H9 (cell line): ENCODE results near the gene RCHY1. TPM values are rescaled to one million over a fixed set of nuclear protein-coding genes. Genes with fewer than 3 reads are reported as not detected.
"Not testable (repeated sequence)": the region's sequence is repeated elsewhere in the genome, so short reads cannot be mapped to it uniquely, and the experiment has no call there.

ENCODE experiments used
- DNase-seq: peaks from one replicate; pipeline ENCODE4 v3.0.0-alpha.2; 2017
- H2AFZ ChIP-seq: one replicate; pipeline ENCODE4 v1.6.1; 2013; ENCODE audit warnings: mild to moderate bottlenecking, low read length, control low read depth, moderate library complexity
- H2AK5ac ChIP-seq: 2 replicates; pipeline ENCODE4 v1.6.1; 2013; ENCODE audit warnings: low read length, control low read depth, mixed read lengths; ENCODE audit not compliant: insufficient read length
- H2BK120ac ChIP-seq: one replicate; pipeline ENCODE4 v1.6.1; 2013; ENCODE audit warnings: low read depth, mild to moderate bottlenecking, low read length, control low read depth, inconsistent platforms; ENCODE audit not compliant: poor library complexity, severe bottlenecking
- H2BK12ac ChIP-seq: 2 replicates; pipeline ENCODE4 v1.6.1; 2013; ENCODE audit warnings: low read length, control low read depth, mixed read lengths, low read depth; ENCODE audit not compliant: insufficient read length
- H2BK15ac ChIP-seq: 2 replicates; pipeline ENCODE4 v1.6.1; 2013; ENCODE audit warnings: low read depth, low read length, control low read depth
- H2BK20ac ChIP-seq: one replicate; pipeline ENCODE4 v1.6.1; 2013; ENCODE audit warnings: low read depth, mild to moderate bottlenecking, low read length, control low read depth, inconsistent platforms; ENCODE audit not compliant: poor library complexity, severe bottlenecking
- H2BK5ac ChIP-seq: 2 replicates; pipeline ENCODE4 v1.6.1; 2013; ENCODE audit warnings: low read length, control low read depth, mixed read lengths; ENCODE audit not compliant: insufficient read length
- H3K14ac ChIP-seq: 2 replicates; pipeline ENCODE4 v1.6.1; 2013; ENCODE audit warnings: low read length, control low read depth; ENCODE audit not compliant: insufficient read depth
- H3K18ac ChIP-seq: 2 replicates; pipeline ENCODE4 v1.6.1; 2013; ENCODE audit warnings: low read depth, mild to moderate bottlenecking, mixed read lengths, low read length, control low read depth; ENCODE audit not compliant: insufficient read length
- H3K23ac ChIP-seq: 2 replicates; pipeline ENCODE4 v1.6.1; 2013; ENCODE audit warnings: low read length, control low read depth, mixed read lengths, low read depth; ENCODE audit not compliant: insufficient read length
- H3K23me2 ChIP-seq: 2 replicates; pipeline ENCODE4 v1.6.1; 2013; ENCODE audit warnings: low read depth, mild to moderate bottlenecking, mixed read lengths, low read length, control low read depth; ENCODE audit not compliant: insufficient read length, poor library complexity, severe bottlenecking
- H3K27ac ChIP-seq: 2 replicates; pipeline ENCODE4 v1.5.1; 2013; ENCODE audit warnings: low read length, control low read depth, mixed read lengths, low read depth; ENCODE audit not compliant: insufficient read length
- H3K27me3 ChIP-seq: 2 replicates; pipeline ENCODE4 v1.6.1; 2013; ENCODE audit warnings: low read length, control low read depth, inconsistent platforms; ENCODE audit not compliant: insufficient read depth
- H3K4ac ChIP-seq: 2 replicates; pipeline ENCODE4 v1.6.1; 2013; ENCODE audit warnings: low read depth, mild to moderate bottlenecking, control low read depth, inconsistent platforms, low read length, moderate library complexity
- H3K4me1 ChIP-seq: 2 replicates; pipeline ENCODE4 v1.6.1; 2013; ENCODE audit warnings: low read length, control low read depth, inconsistent platforms; ENCODE audit not compliant: insufficient read depth
- H3K4me2 ChIP-seq: 2 replicates; pipeline ENCODE4 v1.6.1; 2013; ENCODE audit warnings: low read length, control low read depth, mixed read lengths; ENCODE audit not compliant: insufficient read length, insufficient read depth
- H3K56ac ChIP-seq: 2 replicates; pipeline ENCODE4 v1.6.1; 2013; ENCODE audit warnings: low read depth, mild to moderate bottlenecking, mixed read lengths, low read length, control low read depth; ENCODE audit not compliant: insufficient read length
- H3K79me1 ChIP-seq: 2 replicates; pipeline ENCODE4 v1.6.1; 2013; ENCODE audit warnings: low read depth, mild to moderate bottlenecking, moderate library complexity, low read length, control low read depth, inconsistent platforms; ENCODE audit not compliant: insufficient read depth, poor library complexity, severe bottlenecking
- H3K79me2 ChIP-seq: 2 replicates; pipeline ENCODE4 v1.6.1; 2013; ENCODE audit warnings: low read length, control low read depth, inconsistent platforms; ENCODE audit not compliant: insufficient read depth
- H3K9ac ChIP-seq: 2 replicates; pipeline ENCODE4 v1.6.1; 2013; ENCODE audit warnings: low read length, control low read depth, mixed read lengths; ENCODE audit not compliant: insufficient read length; ENCODE audit errors: extremely low read depth
- H3K9me3 ChIP-seq: one replicate; pipeline ENCODE4 v1.6.1; 2013; ENCODE audit warnings: low read depth, low read length, inconsistent platforms; ENCODE audit not compliant: control insufficient read depth
- H3T11ph ChIP-seq: one replicate; pipeline ENCODE4 v1.6.1; 2013; ENCODE audit warnings: mild to moderate bottlenecking, low read length, control low read depth, inconsistent platforms
- H4K20me1 ChIP-seq: one replicate; pipeline ENCODE4 v1.6.1; 2013; ENCODE audit not compliant: control insufficient read depth, insufficient read length, insufficient read depth
- H4K5ac ChIP-seq: 2 replicates; pipeline ENCODE4 v1.6.1; 2013; ENCODE audit warnings: low read depth, mild to moderate bottlenecking, mixed read lengths, low read length, control low read depth; ENCODE audit not compliant: insufficient read length
- H4K8ac ChIP-seq: replicated peaks from 2 replicates; pipeline ENCODE4 v1.6.1; 2013; ENCODE audit warnings: low read length, control low read depth, mixed read lengths, low read depth; ENCODE audit not compliant: insufficient read length
- H4K91ac ChIP-seq: 2 replicates; pipeline ENCODE4 v1.6.1; 2013; ENCODE audit warnings: low read depth, mild to moderate bottlenecking, moderate library complexity, mixed read lengths, low read length, control low read depth; ENCODE audit not compliant: insufficient read length
- H3K27ac Mint-ChIP-seq, 3 experiments: 2 replicates in 2 of 3; 3 replicates in 1 of 3; pipeline ENCODE4 v1.8.0; 2020 to 2021; ENCODE audit warnings: mixed read lengths in 3 of 3, mild to moderate bottlenecking in 1 of 3, moderate library complexity in 1 of 3
- H3K27me3 Mint-ChIP-seq: 2 replicates; pipeline ENCODE4 v1.8.0; 2021; ENCODE audit warnings: low read depth, mild to moderate bottlenecking, moderate library complexity, mixed read lengths
- H3K36me3 Mint-ChIP-seq, 3 experiments: 2 replicates in 2 of 3; 3 replicates in 1 of 3; pipeline ENCODE4 v1.8.0; 2020 to 2021; ENCODE audit warnings: low read depth in 3 of 3, mixed read lengths in 3 of 3; ENCODE audit not compliant: insufficient read depth in 1 of 3
- H3K4me1 Mint-ChIP-seq, 2 experiments: 2 replicates each; pipeline ENCODE4 v1.8.0; 2020; ENCODE audit warnings: mixed read lengths in 2 of 2
- H3K4me3 Mint-ChIP-seq, 2 experiments: 2 replicates in 1 of 2; 3 replicates in 1 of 2; pipeline ENCODE4 v1.8.0; 2020 to 2021; ENCODE audit warnings: mild to moderate bottlenecking in 2 of 2, mixed read lengths in 2 of 2, moderate library complexity in 1 of 2
- H3K9me3 Mint-ChIP-seq, 2 experiments: 2 replicates in 1 of 2; 3 replicates in 1 of 2; pipeline ENCODE4 v1.8.0; 2020; ENCODE audit warnings: mild to moderate bottlenecking in 2 of 2, mixed read lengths in 2 of 2, moderate library complexity in 1 of 2
- CTCF ChIP-seq: fragments of 200-600 bp; sonication (generic); conservative IDR thresholded peaks from 3 replicates; pipeline ENCODE4 v1.8.0; 2021; ENCODE audit warnings: antibody characterized with exemption, mild to moderate bottlenecking
- WGBS: extraction: QIAGEN DNeasy Blood & Tissue Kit; methylation state at CpG from one replicate; pipeline ENCODE4 v1.1.7; 2013; ENCODE audit warnings: missing lambda C conversion rate, low lambda C conversion rate, mixed read lengths; ENCODE audit not compliant: insufficient read length; ENCODE audit errors: extremely low coverage; 5-methylcytosine and 5-hydroxymethylcytosine counted together
- total RNA-seq: library from RNA; stranded (reverse); gene quantifications from 2 replicates; pipeline ENCODE4 v1.2.1, GENCODE V29; 2021

RCHY1 gene
- total RNA-seq, 1 experiment from 2014 or later = 47.9 TPM

GRCh38 chr4:75511841-75512240 is 2.4 kb downstream of the RCHY1 start:
- Mint-ChIP-seq H3K9me3 (peaks cover 0 to 7% of the 10 kb centered on the region in 2 experiments; a peak in 1 of 5 replicates), H3K27me3 (no peaks in the 10 kb centered on the region), H3K4me3 (no peak overlapping the region), H3K36me3 (peaks cover 7 to 40% (median 23%) of the 10 kb centered on the region in 3 experiments), H3K27ac (no peak overlapping the region; a peak in 1 of 7 replicates), H3K4me1 (peaks cover 21 to 22% of the 10 kb centered on the region in 2 experiments)
- peaks cover 4% of the 10 kb centered on the region for H4K20me1 ChIP-seq
- no peak overlapping the region for H2AK5ac ChIP-seq
- H3K56ac ChIP-seq = no peak overlapping the region
- no peak overlapping the region for H4K91ac ChIP-seq
- H3K23ac ChIP-seq = no peak overlapping the region
- no peak overlapping the region for H2BK20ac ChIP-seq
- H3K14ac ChIP-seq = no peak overlapping the region
- no peak overlapping the region for H2BK12ac ChIP-seq
- peaks cover 9% of the 10 kb centered on the region; the same call in 1 of the 2 replicates for H3K79me2 ChIP-seq
- no peak overlapping the region for H3K27ac ChIP-seq
- H2BK5ac ChIP-seq = no peak overlapping the region
- no peak overlapping the region for H3K4ac ChIP-seq
- no peaks in the 10 kb centered on the region for H3K9me3 ChIP-seq
- WGBS = no CpG with 5 or more reads among the region's 3 CpGs
- TF ChIP-seq CTCF = no peak
- H3K9ac ChIP-seq = no peak overlapping the region
- H4K8ac ChIP-seq = no peak overlapping the region
- peak overlapping the region; percentile 96 for H3K4me2 ChIP-seq
- H2AFZ ChIP-seq = no peak overlapping the region
- H3K4me1 ChIP-seq = peaks cover 8% of the 10 kb centered on the region
- no peak overlapping the region for H3K18ac ChIP-seq
- H2BK15ac ChIP-seq = no peak overlapping the region
- no peak overlapping the region for H3T11ph ChIP-seq
- DNase-seq = no peak
- no peak overlapping the region for H2BK120ac ChIP-seq
- H3K79me1 ChIP-seq = no peaks in the 10 kb centered on the region
- H3K27me3 ChIP-seq = no peaks in the 10 kb centered on the region
- no peak overlapping the region for H4K5ac ChIP-seq
- H3K23me2 ChIP-seq = peaks cover 13% of the 10 kb centered on the region

- not testable (repeated sequence) for H3K9me3 Mint-ChIP-seq, H3K4ac ChIP-seq, H3K23ac ChIP-seq, H3K4me1 ChIP-seq, H4K20me1 ChIP-seq, H2AK5ac ChIP-seq, H3K79me1 ChIP-seq, H4K91ac ChIP-seq, H3K9me3 ChIP-seq, H2BK15ac ChIP-seq, H2BK12ac ChIP-seq, H2BK20ac ChIP-seq, H3K27me3 Mint-ChIP-seq, H3K14ac ChIP-seq, H3K56ac ChIP-seq, H3K9ac ChIP-seq, H3K27ac ChIP-seq, H2BK5ac ChIP-seq, H3K4me3 Mint-ChIP-seq, H4K5ac ChIP-seq, H2AFZ ChIP-seq, H3K23me2 ChIP-seq, H2BK120ac ChIP-seq, H3K79me2 ChIP-seq, H3T11ph ChIP-seq, H3K18ac ChIP-seq, H3K27me3 ChIP-seq, H4K8ac ChIP-seq, H3K4me2 ChIP-seq, DNase-seq
- peaks cover 15% of the 10 kb centered on the region in 2 experiments for H3K4me1 Mint-ChIP-seq
- H3K36me3 Mint-ChIP-seq = peaks cover 10 to 44% (median 34%) of the 10 kb centered on the region in 3 experiments
- H3K27ac Mint-ChIP-seq = peak overlapping the region in 1 of 3 experiments; percentile 5; a peak in 1 of 7 replicates
- no CpG with 5 or more reads among the region's 4 CpGs for WGBS
These were observed 4.6 kb downstream of the RCHY1 start for GRCh38 chr4:75509592-75509991.
